ENCODE measurements around the gene CEACAM3.
A peak's percentile ranks its signal among the peaks of the same experiment; 100 is the strongest.

Gene CEACAM3

GRCh38 chr19:41847351-41848105, 51.1 kb downstream of the CEACAM3 start:
- DNase-seq, result no peak

GRCh38 chr19:41848666-41849065, 52.3 kb downstream of the CEACAM3 start:
- DNase-seq, result no peak

- no peak for DNase-seq
Observed at GRCh38 chr19:41849067-41849466, 52.7 kb downstream of the CEACAM3 start.

- DNase-seq, result no peak
Observed at GRCh38 chr19:41850381-41850780, 54.0 kb downstream of the CEACAM3 start.

GRCh38 chr19:41851456-41851855, 55.1 kb downstream of the CEACAM3 start:
- DNase-seq, result no peak

GRCh38 chr19:41853344-41853743, 57.0 kb downstream of the CEACAM3 start:
- DNase-seq, result no peak

GRCh38 chr19:41853768-41854167, 57.4 kb downstream of the CEACAM3 start:
- DNase-seq, result no peak

- no peak for DNase-seq
Observed at GRCh38 chr19:41859213-41859617, 62.8 kb downstream of the CEACAM3 start.

GRCh38 chr19:41859618-41860418, 63.4 kb downstream of the CEACAM3 start, which contains the start of gene RPS19:
Gene RPS19, plus strand, starts transcription at chr19:41860255. Its CDS starts 520 bp downstream, at chr19:41860775.
- DNase-seq, result peak; percentile 94

- no peak for DNase-seq
Observed at GRCh38 chr19:41860419-41861115, 64.2 kb downstream of the CEACAM3 start.

All from T1000 (cell line).